Thoracic aorta endothelial cell (primary cell): Measurements from ENCODE around the gene KDM4C. TPM values are rescaled to one million over a fixed set of nuclear protein-coding genes. Genes with fewer than 3 reads are reported as not detected.

Source experiments
- small RNA-seq: library from RNA; depleted of rRNA; stranded (forward); fragments of <200 nt; gene quantifications from one replicate; pipeline ENCODE3, GENCODE V24; 2012
- total RNA-seq: library from RNA; depleted of rRNA; stranded (reverse); fragments of >200 nt; gene quantifications from 2 replicates; pipeline ENCODE4 v1.2.3, GENCODE V29; 2012

Gene KDM4C
- total RNA-seq: 25.4 and 31.9 TPM in 2 replicates

GRCh38 chr9:6757456-6758247 lies at the start of gene KDM4C:
Gene KDM4C, plus strand, starts transcription at chr9:6757973. Its CDS starts 35,016 bp downstream, at chr9:6792989.

Small RNA genes lying within 50 kb of the gene (small RNA-seq; reads per million reads assigned to genes)
- gene SNRPEP2: 0.98 reads per million, percentile 18 among the genes with 10 or more reads in this experiment

Other genes starting within 250 kb of the KDM4C start
- gene GLDC, start 112.2 kb upstream of the KDM4C start, total RNA-seq: 17.4 and 22.8 TPM in 2 replicates